ENCODE measurements around the gene CBARP. TPM values are rescaled to one million over a fixed set of nuclear protein-coding genes. Genes with fewer than 3 reads are reported as not detected.

Gene CBARP
- total RNA-seq, 1 experiment from 2014 or later: 28.4 TPM

GRCh38 chr19:1206864-1207450 lies 30.8 kb downstream of the CBARP start:
- H4K20me1 ChIP-seq (ENCODE audit: control insufficient read depth, insufficient read depth, insufficient read length): peaks cover 4% of the 10 kb centered on the region
- Mint-ChIP-seq H3K9me3 (no peaks in the 10 kb centered on the region), H3K4me3 (peak overlapping the region; percentile 87 to 88), H3K36me3 (ENCODE audit: insufficient read depth in 1 of 3, low read depth in 3 of 3) (peaks cover 7 to 21% (median 21%) of the 10 kb centered on the region in 3 experiments), H3K27ac (peak overlapping the region in 2 of 3 experiments; percentile 6 to 73; a peak in 2 of 7 replicates), H3K4me1 (peaks cover 19 to 27% of the 10 kb centered on the region in 2 experiments), H3K27me3 (ENCODE audit: low read depth) (no peaks in the 10 kb centered on the region)
- H2BK20ac ChIP-seq (ENCODE audit: low read depth, low read length, poor library complexity, severe bottlenecking): no peak overlapping the region
- H3K23me2 ChIP-seq (ENCODE audit: insufficient read length, low read depth, low read length, poor library complexity, severe bottlenecking): peaks cover 14% of the 10 kb centered on the region
- H3K79me2 ChIP-seq (ENCODE audit: insufficient read depth, low read length): peaks cover 33% of the 10 kb centered on the region; the same call in 1 of the 2 replicates
- H2BK120ac ChIP-seq (ENCODE audit: low read depth, low read length, poor library complexity, severe bottlenecking): no peak overlapping the region
- H4K8ac ChIP-seq (replicated peaks; ENCODE audit: insufficient read length, low read depth, low read length): no peak overlapping the region
- no peak overlapping the region for H3K4ac ChIP-seq (ENCODE audit: low read depth, low read length)
- no peaks in the 10 kb centered on the region for H3K4me1 ChIP-seq (ENCODE audit: insufficient read depth, low read length)
- H3K9me3 ChIP-seq (ENCODE audit: control insufficient read depth, low read depth, low read length): no peaks in the 10 kb centered on the region
- peak overlapping the region; percentile 76 for H3K9ac ChIP-seq (ENCODE audit: extremely low read depth, insufficient read length, low read length)
- peaks cover 13% of the 10 kb centered on the region for H3K79me1 ChIP-seq (ENCODE audit: insufficient read depth, low read depth, low read length, poor library complexity, severe bottlenecking)
- no peak overlapping the region for H2BK5ac ChIP-seq (ENCODE audit: insufficient read length, low read length)
- no peak overlapping the region for H3K56ac ChIP-seq (ENCODE audit: insufficient read length, low read depth, low read length)
- H2BK15ac ChIP-seq (ENCODE audit: low read depth, low read length): no peak overlapping the region
- peak; percentile 27 for DNase-seq
- no peak overlapping the region for H4K5ac ChIP-seq (ENCODE audit: insufficient read length, low read depth, low read length)
- no peak overlapping the region for H3K23ac ChIP-seq (ENCODE audit: insufficient read length, low read depth, low read length)
- H2BK12ac ChIP-seq (ENCODE audit: insufficient read length, low read depth, low read length): no peak overlapping the region
- no CpG with 5 or more reads among the region's 38 CpGs for WGBS (ENCODE audit: extremely low coverage, insufficient read length, low lambda C conversion rate)
- H3K14ac ChIP-seq (ENCODE audit: insufficient read depth, low read length): peak overlapping the region; percentile 53; the same call in 1 of the 2 replicates
- no peaks in the 10 kb centered on the region for H3K27me3 ChIP-seq (ENCODE audit: insufficient read depth, low read length)
- TF ChIP-seq CTCF (conservative IDR thresholded peaks at IDR 0.05): no peak
- H3K27ac ChIP-seq (ENCODE audit: insufficient read length, low read depth, low read length): no peak overlapping the region
- peak overlapping the region; percentile 99 for H3K4me2 ChIP-seq (ENCODE audit: insufficient read depth, insufficient read length, low read length)
- no peak overlapping the region for H3K18ac ChIP-seq (ENCODE audit: insufficient read length, low read depth, low read length)
- no peak overlapping the region for H4K91ac ChIP-seq (ENCODE audit: insufficient read length, low read depth, low read length)
- no peak overlapping the region for H3T11ph ChIP-seq (ENCODE audit: low read length)
- H2AK5ac ChIP-seq (ENCODE audit: insufficient read length, low read length): no peak overlapping the region
- H2AFZ ChIP-seq (ENCODE audit: low read length): no peak overlapping the region

All from H9 (cell line).